IgD-negative memory B cell (primary cell): ENCODE measurements around the gene GPATCH2. TPM values are rescaled to one million over a fixed set of nuclear protein-coding genes. Genes with fewer than 3 reads are reported as not detected.
"Not testable (repeated sequence)": the region's sequence is repeated elsewhere in the genome, so short reads cannot be mapped to it uniquely, and the experiment has no call there.

Experiments used
- H3K27ac Mint-ChIP-seq, 3 donors: one replicate each; pipeline ENCODE4 v1.8.0; 2020 to 2022; ENCODE audit warnings: mild to moderate bottlenecking in 3 of 3, mixed read lengths in 3 of 3, moderate library complexity in 1 of 3
- H3K27me3 Mint-ChIP-seq: one replicate; pipeline ENCODE4 v1.8.0; 2021; ENCODE audit warnings: mixed read lengths
- H3K36me3 Mint-ChIP-seq: one replicate; pipeline ENCODE4 v1.8.0; 2020; ENCODE audit warnings: mild to moderate bottlenecking, mixed read lengths
- H3K4me1 Mint-ChIP-seq, 3 donors: one replicate each; pipeline ENCODE4 v1.8.0; 2020 to 2022; ENCODE audit warnings: mixed read lengths in 3 of 3, mild to moderate bottlenecking in 1 of 3
- H3K4me3 Mint-ChIP-seq, 4 donors: one replicate each; pipeline ENCODE4 v1.8.0; 2020 to 2022; ENCODE audit warnings: mild to moderate bottlenecking in 4 of 4, mixed read lengths in 4 of 4, moderate library complexity in 3 of 4
- H3K9me3 Mint-ChIP-seq, 3 donors: one replicate each; pipeline ENCODE4 v1.8.0; 2020 to 2021; ENCODE audit warnings: mixed read lengths in 3 of 3, mild to moderate bottlenecking in 1 of 3
- polyA plus RNA-seq: library from polyadenylated mRNA; unstranded; fragments of 300-500 nt; fragmentation: Illumina TruSeq; gene quantifications from one replicate; pipeline ENCODE4 v1.2.3, GENCODE V29; 2021

GPATCH2 gene
- polyA plus RNA-seq, 1 donor from 2014 or later = 2.9 TPM

GRCh38 chr1:217614200-217614712 lies 16.6 kb downstream of the GPATCH2 start:
- H3K27me3 Mint-ChIP-seq = no peaks in the 10 kb centered on the region
- peaks cover 0 to 6% (median 0%) of the 10 kb centered on the region in 3 donors for H3K4me1 Mint-ChIP-seq
- no peak overlapping the region for H3K27ac Mint-ChIP-seq
- peaks cover 12% of the 10 kb centered on the region for H3K36me3 Mint-ChIP-seq
- H3K4me3 Mint-ChIP-seq = no peak overlapping the region
- no peaks in the 10 kb centered on the region for H3K9me3 Mint-ChIP-seq

DNA sequence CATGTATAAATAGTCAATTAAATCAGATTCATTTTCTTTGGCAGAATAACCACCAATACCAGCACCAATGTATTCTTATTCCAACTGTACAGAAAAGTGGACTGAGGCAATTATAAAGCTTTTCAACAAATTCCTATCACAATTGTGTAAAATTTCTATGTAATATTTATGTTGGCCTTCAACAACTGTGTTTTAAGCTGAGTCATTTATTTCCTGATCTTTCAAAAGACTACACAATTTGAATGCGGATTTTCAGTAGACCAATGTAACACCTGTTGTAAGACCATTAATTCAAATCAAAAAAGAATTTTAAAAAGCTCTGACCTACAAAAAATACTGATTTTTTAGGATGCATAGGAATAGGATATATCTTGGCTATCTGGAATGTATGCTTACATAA lies 25.5 kb downstream of the GPATCH2 start:
- Mint-ChIP-seq H3K36me3 (peaks cover 14% of the 10 kb centered on the region), H3K4me1 (peaks cover 0 to 1% (median 0%) of the 10 kb centered on the region in 3 donors), H3K27me3 (no peaks in the 10 kb centered on the region), H3K9me3 (no peaks in the 10 kb centered on the region), H3K27ac (no peak overlapping the region), H3K4me3 (no peak overlapping the region)

DNA sequence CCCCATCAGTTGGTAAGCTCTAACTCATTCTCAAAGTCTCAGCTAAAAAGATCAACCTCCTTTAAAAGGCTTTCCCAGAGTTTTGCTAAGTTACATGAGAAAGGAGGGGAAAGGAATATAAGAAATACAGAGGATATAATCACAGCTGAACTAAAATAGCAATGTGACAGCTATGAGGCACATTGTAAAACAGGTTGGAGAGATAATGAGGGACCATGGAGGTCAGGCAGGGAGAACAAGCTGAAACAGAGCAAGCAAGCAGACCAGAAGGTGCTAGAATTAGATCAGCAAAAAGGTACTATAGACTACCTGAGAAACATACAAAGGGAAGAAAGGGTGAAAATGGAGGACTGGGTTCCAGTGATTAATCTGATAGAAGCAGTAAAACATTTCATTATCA lies 28.5 kb downstream of the GPATCH2 start:
- Mint-ChIP-seq H3K4me1 (peaks cover 0 to 1% (median 0%) of the 10 kb centered on the region in 3 donors), H3K4me3 (no peak overlapping the region), H3K9me3 (no peaks in the 10 kb centered on the region), H3K36me3 (peaks cover 18% of the 10 kb centered on the region), H3K27ac (no peak overlapping the region), H3K27me3 (no peaks in the 10 kb centered on the region)

- Mint-ChIP-seq H3K36me3 (peaks cover 12% of the 10 kb centered on the region), H3K27me3 (no peaks in the 10 kb centered on the region), H3K27ac (no peak overlapping the region), H3K4me3 (no peak overlapping the region), H3K9me3 (no peaks in the 10 kb centered on the region), H3K4me1 (no peaks in the 10 kb centered on the region)
These were observed 31.7 kb downstream of the GPATCH2 start for GRCh38 chr1:217599154-217599553.

GRCh38 chr1:217590598-217590997 lies 40.3 kb downstream of the GPATCH2 start:
- no peaks in the 10 kb centered on the region for H3K27me3 Mint-ChIP-seq
- no peaks in the 10 kb centered on the region for H3K9me3 Mint-ChIP-seq
- peaks cover 0 to 3% (median 0%) of the 10 kb centered on the region in 3 donors for H3K4me1 Mint-ChIP-seq
- peaks cover 3% of the 10 kb centered on the region for H3K36me3 Mint-ChIP-seq
- H3K27ac Mint-ChIP-seq = no peak overlapping the region
- no peak overlapping the region for H3K4me3 Mint-ChIP-seq

DNA sequence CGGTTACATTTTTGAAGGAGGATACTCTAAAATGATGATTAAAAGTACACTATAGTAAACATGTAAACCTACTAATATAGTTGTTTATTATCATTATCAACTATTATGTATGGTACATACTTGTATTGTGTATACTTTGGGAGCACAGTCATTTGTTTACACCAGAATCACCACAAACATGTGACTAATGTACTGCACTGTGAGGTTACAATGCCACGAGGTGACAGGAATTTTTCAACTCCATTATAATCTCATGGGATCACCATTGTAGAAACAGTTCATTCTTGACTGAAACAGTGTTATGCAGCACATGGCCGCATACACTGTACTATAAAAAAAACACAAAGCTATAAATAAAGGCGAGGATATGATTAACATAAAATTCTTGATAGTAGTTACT lies 44.3 kb downstream of the GPATCH2 start:
- H3K4me1 Mint-ChIP-seq = peaks cover 0 to 2% (median 0%) of the 10 kb centered on the region in 3 donors
- H3K27ac Mint-ChIP-seq = no peak overlapping the region
- H3K27me3 Mint-ChIP-seq = no peaks in the 10 kb centered on the region
- H3K4me3 Mint-ChIP-seq = no peak overlapping the region
- H3K9me3 Mint-ChIP-seq = no peaks in the 10 kb centered on the region
- peaks cover 5% of the 10 kb centered on the region for H3K36me3 Mint-ChIP-seq

GRCh38 chr1:217585577-217585976 lies 45.3 kb downstream of the GPATCH2 start:
- Mint-ChIP-seq H3K36me3 (peaks cover 5% of the 10 kb centered on the region), H3K27me3 (no peaks in the 10 kb centered on the region), H3K4me1 (peaks cover 0 to 2% (median 0%) of the 10 kb centered on the region in 3 donors), H3K4me3 (no peak overlapping the region), H3K27ac (no peak overlapping the region), H3K9me3 (peaks cover 0 to 3% (median 0%) of the 10 kb centered on the region in 3 donors)

GRCh38 chr1:217584286-217584811 lies 46.5 kb downstream of the GPATCH2 start:
- not testable (repeated sequence) for H3K27me3 Mint-ChIP-seq, H3K27ac Mint-ChIP-seq, H3K4me3 Mint-ChIP-seq, H3K4me1 Mint-ChIP-seq, H3K36me3 Mint-ChIP-seq, H3K9me3 Mint-ChIP-seq

DNA sequence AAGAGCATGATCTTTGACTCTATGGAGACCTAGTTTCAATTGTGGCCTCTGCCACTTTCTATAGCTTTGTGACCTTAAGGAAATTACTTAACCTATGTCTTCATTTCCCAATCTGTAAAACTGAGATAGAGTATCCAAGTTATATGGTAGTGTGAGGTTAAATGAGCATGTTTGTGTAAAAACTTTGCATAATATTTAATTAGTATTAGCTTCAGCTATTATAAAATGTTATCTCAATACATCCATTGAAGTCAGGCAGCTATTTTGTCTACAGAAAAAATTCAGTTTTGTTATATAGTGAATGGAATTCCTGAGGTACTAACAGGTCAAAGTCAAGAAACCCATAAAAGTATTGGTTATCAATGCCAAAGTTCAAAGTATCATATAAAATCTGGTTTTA lies 53.6 kb downstream of the GPATCH2 start:
- Mint-ChIP-seq H3K4me3 (no peak overlapping the region), H3K36me3 (peaks cover 5% of the 10 kb centered on the region), H3K27me3 (no peaks in the 10 kb centered on the region), H3K27ac (no peak overlapping the region), H3K9me3 (peaks cover 0 to 3% (median 0%) of the 10 kb centered on the region in 3 donors), H3K4me1 (no peaks in the 10 kb centered on the region)

DNA sequence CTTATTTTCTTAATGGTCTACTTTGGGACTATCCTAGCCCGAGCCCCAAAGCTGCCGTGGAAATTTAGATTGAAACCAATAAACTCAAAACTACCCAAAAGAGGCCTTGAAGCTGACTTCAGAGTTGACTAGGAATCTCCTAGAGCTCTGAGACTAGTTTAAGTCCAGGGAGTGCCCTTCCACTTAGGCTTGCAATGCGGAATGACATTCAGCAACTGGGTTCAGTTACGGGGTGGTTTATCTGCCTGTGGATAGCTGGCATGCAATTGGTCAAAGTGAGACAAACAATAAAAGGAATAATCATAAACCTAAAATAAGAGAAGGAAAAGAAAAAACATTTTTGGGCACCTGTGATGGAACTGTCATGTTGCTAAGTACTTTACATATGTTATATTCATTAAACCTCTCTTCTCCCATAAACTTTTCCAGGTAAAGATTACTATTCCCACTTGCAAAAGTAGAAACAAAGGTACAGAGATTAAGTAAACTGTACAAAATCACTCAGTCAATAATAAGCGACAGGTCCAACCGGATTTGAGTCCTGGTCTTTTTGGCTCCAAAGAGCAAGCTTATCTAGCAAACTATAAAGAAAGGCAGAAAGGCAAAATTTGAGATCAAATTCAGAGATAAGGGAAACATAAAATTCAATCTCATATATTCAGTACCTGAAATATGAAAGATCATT lies 56.5 kb downstream of the GPATCH2 start:
- Mint-ChIP-seq H3K36me3 (peaks cover 11% of the 10 kb centered on the region), H3K4me1 (no peaks in the 10 kb centered on the region), H3K9me3 (no peaks in the 10 kb centered on the region), H3K4me3 (no peak overlapping the region), H3K27me3 (no peaks in the 10 kb centered on the region), H3K27ac (no peak overlapping the region)

DNA sequence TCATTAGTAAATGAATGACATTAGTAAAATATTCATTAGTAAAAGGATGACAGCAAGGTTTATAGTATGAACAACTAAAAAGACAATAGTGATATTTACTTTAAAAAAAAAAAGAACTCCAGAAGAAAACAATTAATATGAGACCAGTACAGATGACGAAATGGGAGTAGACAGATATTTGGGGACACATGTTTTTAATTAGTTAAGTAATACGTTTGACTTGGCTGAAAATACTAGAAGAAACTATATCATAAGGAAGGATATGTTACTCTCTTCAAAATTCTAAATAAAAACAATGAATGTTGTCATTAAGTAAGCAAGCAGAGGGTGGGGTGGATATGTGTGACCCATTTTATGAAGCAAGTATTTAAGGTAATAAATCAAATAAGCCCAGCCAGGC lies 61.9 kb downstream of the GPATCH2 start:
- Mint-ChIP-seq H3K4me1 (no peaks in the 10 kb centered on the region), H3K36me3 (peaks cover 11% of the 10 kb centered on the region), H3K9me3 (no peaks in the 10 kb centered on the region), H3K27ac (no peak overlapping the region), H3K27me3 (no peaks in the 10 kb centered on the region), H3K4me3 (no peak overlapping the region)

DNA sequence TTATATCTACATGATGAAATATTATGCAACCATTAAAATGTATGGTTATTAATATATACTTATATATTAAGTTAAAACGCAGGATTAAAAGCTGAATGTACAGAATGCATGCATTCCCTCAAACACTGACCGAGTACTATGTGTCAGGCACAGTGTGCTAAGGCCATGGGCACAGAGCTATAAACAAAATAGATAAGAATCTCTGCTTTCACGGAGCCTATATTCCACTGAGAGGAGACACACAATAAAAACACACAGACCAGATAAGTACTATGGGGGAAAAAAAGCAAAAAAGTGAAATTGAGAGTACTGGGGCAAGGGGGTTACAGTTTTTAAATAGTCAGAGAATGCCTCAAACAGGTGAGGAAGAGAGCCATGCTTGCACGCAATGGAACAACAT lies 62.7 kb downstream of the GPATCH2 start:
- Mint-ChIP-seq H3K27me3 (no peaks in the 10 kb centered on the region), H3K27ac (no peak overlapping the region), H3K4me1 (no peaks in the 10 kb centered on the region), H3K4me3 (no peak overlapping the region), H3K36me3 (peaks cover 11% of the 10 kb centered on the region), H3K9me3 (no peaks in the 10 kb centered on the region)

DNA sequence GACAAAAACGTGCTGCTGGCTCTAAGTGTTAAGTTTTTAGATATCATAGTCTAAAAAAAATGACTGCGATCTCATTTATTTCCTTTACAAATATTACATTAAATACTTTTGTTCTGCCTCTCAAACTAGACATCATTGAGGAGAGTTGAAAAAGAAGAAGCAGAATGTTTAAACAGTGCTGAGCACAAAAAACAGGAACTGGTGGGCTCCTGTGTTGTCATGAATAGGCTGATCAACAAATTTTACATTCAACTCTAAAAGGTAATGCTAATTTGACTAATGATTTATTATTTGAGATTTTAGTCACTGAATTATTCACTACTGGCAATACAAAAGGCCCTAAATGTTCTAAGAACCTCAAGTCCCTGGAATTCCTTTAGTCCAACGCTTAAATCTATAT lies 66.1 kb downstream of the GPATCH2 start:
- peaks cover 5% of the 10 kb centered on the region for H3K36me3 Mint-ChIP-seq
- no peak overlapping the region for H3K4me3 Mint-ChIP-seq
- H3K9me3 Mint-ChIP-seq = no peaks in the 10 kb centered on the region
- no peaks in the 10 kb centered on the region for H3K27me3 Mint-ChIP-seq
- H3K27ac Mint-ChIP-seq = no peak overlapping the region
- H3K4me1 Mint-ChIP-seq = no peaks in the 10 kb centered on the region

GRCh38 chr1:217564207-217564606 lies 66.7 kb downstream of the GPATCH2 start:
- Mint-ChIP-seq H3K4me1 (no peaks in the 10 kb centered on the region), H3K4me3 (no peak overlapping the region), H3K27ac (no peak overlapping the region), H3K36me3 (peaks cover 6% of the 10 kb centered on the region), H3K27me3 (no peaks in the 10 kb centered on the region), H3K9me3 (peaks cover 0 to 2% (median 0%) of the 10 kb centered on the region in 3 donors)

DNA sequence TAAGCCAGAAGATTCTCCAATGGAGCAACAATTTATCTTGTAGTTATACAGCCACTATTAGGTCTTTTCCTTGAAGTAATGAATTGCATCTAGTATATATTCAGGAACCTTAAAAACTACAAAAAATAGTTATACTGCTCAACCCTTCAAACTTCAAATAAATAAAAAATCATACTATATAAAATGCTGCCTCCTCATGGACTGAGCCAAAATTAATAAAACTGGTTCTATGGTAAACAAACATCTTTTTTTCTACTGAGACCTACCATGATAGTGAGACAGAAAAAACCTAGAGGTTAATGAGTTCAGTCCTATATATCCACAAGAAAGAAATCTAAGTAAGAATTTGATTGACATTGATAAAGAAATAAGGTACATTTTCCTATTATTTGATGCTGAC lies 67.7 kb downstream of the GPATCH2 start:
- H3K27me3 Mint-ChIP-seq = no peaks in the 10 kb centered on the region
- H3K9me3 Mint-ChIP-seq = peaks cover 0 to 2% (median 0%) of the 10 kb centered on the region in 3 donors
- no peak overlapping the region for H3K4me3 Mint-ChIP-seq
- H3K36me3 Mint-ChIP-seq = peaks cover 6% of the 10 kb centered on the region
- no peak overlapping the region for H3K27ac Mint-ChIP-seq
- no peaks in the 10 kb centered on the region for H3K4me1 Mint-ChIP-seq
